Caco-2 (cell line): ENCODE measurements around the gene ELP4. TPM values are rescaled to one million over a fixed set of nuclear protein-coding genes. Genes with fewer than 3 reads are reported as not detected.

Experiments
- BruUV-seq: library from RNA; stranded (reverse); fragments of 400-500 nt; replicated peaks from 2 replicates; lab custom pipeline; 2021; lab: Mats Ljungman, UMichigan
- CTCF ChIA-PET: fragments of 300-600 bp; sonication (Branson Sonifier 250); formaldehyde crosslinking; loops from one replicate; lab custom pipeline; 2022; ENCODE audit warnings: antibody characterized with exemption; lab: Charles Lee
- POLR2A ChIA-PET: fragments of 300-600 bp; sonication (Branson Sonifier 250); formaldehyde crosslinking; loops from one replicate; lab custom pipeline; 2022; ENCODE audit warnings: antibody characterized with exemption; lab: Charles Lee
- DNase-seq, 2 experiments: peaks; one replicate each; pipeline versions ENCODE4 v3.0.0 to v3.0.0-alpha.2; 2020 to 2022
- H3K27me3 ChIP-seq: replicated peaks from 2 replicates; pipeline ENCODE4 v1.6.0; 2011; ENCODE audit warnings: low read length; ENCODE audit not compliant: control insufficient read depth, insufficient read depth
- H3K36me3 ChIP-seq: 2 replicates; pipeline ENCODE4 v1.5.1; 2011; ENCODE audit warnings: low read length; ENCODE audit not compliant: control insufficient read depth, insufficient read depth
- H3K4me1 ChIP-seq: fragments of 250-450 bp; sonication (Bioruptor Pico); 2 replicates; pipeline ENCODE4 v1.5.1; 2020; ENCODE audit warnings: mild to moderate bottlenecking
- H3K4me3 ChIP-seq: 2 replicates; pipeline ENCODE4 v1.5.1; 2011; ENCODE audit warnings: low read depth, mild to moderate bottlenecking, control low read depth, low read length
- H3K9me3 ChIP-seq: fragments of 250-450 bp; sonication (Bioruptor Pico); 2 replicates; pipeline ENCODE4 v1.5.1; 2020; ENCODE audit warnings: mild to moderate bottlenecking, moderate library complexity
- H3K27ac Mint-ChIP-seq: one replicate; pipeline ENCODE4 v1.8.0; 2022; ENCODE audit warnings: mixed read lengths; ENCODE audit not compliant: unreplicated experiment
- H3K27me3 Mint-ChIP-seq: one replicate; pipeline ENCODE4 v1.8.0; 2022; ENCODE audit warnings: mixed read lengths; ENCODE audit not compliant: insufficient read depth, unreplicated experiment
- H3K36me3 Mint-ChIP-seq: one replicate; pipeline ENCODE4 v1.8.0; 2022; ENCODE audit warnings: mild to moderate bottlenecking, mixed read lengths; ENCODE audit not compliant: insufficient read depth, unreplicated experiment
- H3K4me1 Mint-ChIP-seq: one replicate; pipeline ENCODE4 v1.8.0; 2022; ENCODE audit warnings: low read depth, mixed read lengths; ENCODE audit not compliant: unreplicated experiment
- H3K4me3 Mint-ChIP-seq: one replicate; pipeline ENCODE4 v1.8.0; 2022; ENCODE audit warnings: mild to moderate bottlenecking, moderate library complexity, mixed read lengths; ENCODE audit not compliant: unreplicated experiment
- H3K9me3 Mint-ChIP-seq: one replicate; pipeline ENCODE4 v1.8.0; 2022; ENCODE audit warnings: mixed read lengths; ENCODE audit not compliant: unreplicated experiment
- CTCF ChIP-seq, 2 experiments: fragments of 200-600 bp in 1 of 2; IDR thresholded peaks; 1 replicate in 1 of 2; 2 replicates in 1 of 2; pipeline versions ENCODE4 v1.5.1 to v1.8.0; 2011 to 2022; ENCODE audit warnings: antibody characterized with exemption in 1 of 2, control low read depth in 1 of 2, inconsistent platforms in 1 of 2, low read depth in 1 of 2, low read length in 1 of 2, mild to moderate bottlenecking in 1 of 2, moderate library complexity in 1 of 2; ENCODE audit not compliant: insufficient read depth in 1 of 2, severe bottlenecking in 1 of 2, unreplicated experiment in 1 of 2
- intact Hi-C: fragments of 100-400 bp; cut with micrococcal nuclease; formaldehyde crosslinking; loops from one replicate; pipeline ENCODE4 v1.10.0; 2022; ENCODE audit not compliant: unreplicated experiment
- total RNA-seq: library from RNA; stranded (reverse); gene quantifications from 2 replicates; pipeline ENCODE4 v1.2.3, GENCODE V29; 2022

ELP4 gene
- total RNA-seq, 1 experiment from 2014 or later = 18.8 TPM

GRCh38 chr11:31830406-31830805 is 320.8 kb downstream of the ELP4 start:
- Mint-ChIP-seq H3K9me3 (no peaks in the 10 kb centered on the region), H3K27me3 (peaks cover 11% of the 10 kb centered on the region), H3K27ac (no peak overlapping the region), H3K36me3 (no peaks in the 10 kb centered on the region), H3K4me3 (no peak overlapping the region), H3K4me1 (no peaks in the 10 kb centered on the region)
- H3K9me3 ChIP-seq = no peaks in the 10 kb centered on the region
- H3K4me3 ChIP-seq = no peak overlapping the region
- no peak for DNase-seq
- POLR2A ChIA-PET = no interaction called here
- no TSS peak for BruUV-seq
- CTCF ChIA-PET = no interaction called here
- H3K27me3 ChIP-seq = no peaks in the 10 kb centered on the region; the same call in 1 of the 2 replicates
- no peak for TF ChIP-seq CTCF (IDR thresholded peaks at IDR 0.05; ENCODE audit: insufficient read depth in 1 of 2, low read depth in 1 of 2, low read length in 1 of 2, severe bottlenecking in 1 of 2, unreplicated experiment in 1 of 2)
- H3K36me3 ChIP-seq = no peaks in the 10 kb centered on the region
- no peaks in the 10 kb centered on the region for H3K4me1 ChIP-seq
- intact Hi-C loops = no loop called here

- no peak for DNase-seq
- H3K4me3 Mint-ChIP-seq = no peak overlapping the region
- H3K4me1 Mint-ChIP-seq = no peaks in the 10 kb centered on the region
- no peaks in the 10 kb centered on the region for H3K36me3 Mint-ChIP-seq
- Histone ChIP-seq H3K36me3 (no peaks in the 10 kb centered on the region), H3K27me3 (no peaks in the 10 kb centered on the region; the same call in 1 of the 2 replicates), H3K4me3 (no peak overlapping the region), H3K9me3 (no peaks in the 10 kb centered on the region), H3K4me1 (no peaks in the 10 kb centered on the region)
- CTCF ChIA-PET = no interaction called here
- peak; percentile 13 to 16 for TF ChIP-seq CTCF (IDR thresholded peaks at IDR 0.05; ENCODE audit: insufficient read depth in 1 of 2, low read depth in 1 of 2, low read length in 1 of 2, severe bottlenecking in 1 of 2, unreplicated experiment in 1 of 2)
- no TSS peak for BruUV-seq
- POLR2A ChIA-PET = no interaction called here
- peaks cover 6% of the 10 kb centered on the region for H3K27me3 Mint-ChIP-seq
- no peak overlapping the region for H3K27ac Mint-ChIP-seq
- H3K9me3 Mint-ChIP-seq = no peaks in the 10 kb centered on the region
- intact Hi-C loops = no loop called here
These were observed 324.7 kb downstream of the ELP4 start for GRCh38 chr11:31834237-31834636.

Other genes with a start within 250 kb of the ELP4 start
- 0.19 TPM in 1 of 2 replicates, not detected in the other for gene DCDC1, start 140.0 kb upstream of the ELP4 start, total RNA-seq
- gene DNAJC24, start 139.9 kb upstream of the ELP4 start, total RNA-seq = 13.4 and 14.8 TPM in 2 replicates
- gene IMMP1L, start 145 bp upstream of the ELP4 start, total RNA-seq = 38.6 and 40.1 TPM in 2 replicates